Esophagus squamous epithelium (tissue), 4 donors: ENCODE data around the gene B4GALT5.

Experiments
- POLR2A ChIP-seq, 4 donors: fragments of 450-650 bp; IDR thresholded peaks; one replicate each; pipeline ENCODE4 v1.6.1; 2017; ENCODE audit warnings: antibody characterized with exemption in 4 of 4, mild to moderate bottlenecking in 4 of 4, moderate library complexity in 3 of 4
- TF ChIP-seq, protein P1 (sequence below), 6 experiments: fragments of 450-650 bp in 4 of 6; fragments of 200-600 bp in 2 of 6; sonication (generic) in 2 of 6; IDR thresholded peaks; one replicate each; pipeline ENCODE4 v1.5.1; 2016 to 2019; ENCODE audit warnings: antibody characterized with exemption in 6 of 6, mild to moderate bottlenecking in 4 of 6, moderate library complexity in 4 of 6

DNA sequence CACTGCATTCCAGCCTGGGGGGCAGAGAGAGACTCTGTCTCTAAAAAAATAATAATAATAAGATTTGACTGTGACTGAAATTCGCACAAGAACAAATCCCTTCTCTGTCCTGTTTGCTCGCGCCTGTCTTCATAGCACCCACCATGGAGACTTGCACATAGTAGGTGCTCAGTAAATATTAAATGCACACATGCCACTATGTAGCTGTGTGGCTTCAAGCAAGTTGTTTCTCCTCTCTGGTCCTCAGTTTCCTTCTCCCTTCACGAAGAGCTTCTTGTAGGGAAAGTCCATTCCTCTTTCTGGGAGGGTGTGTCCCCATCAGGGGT lies 130.4 kb downstream of the B4GALT5 start:
- TF ChIP-seq, protein P1, sequence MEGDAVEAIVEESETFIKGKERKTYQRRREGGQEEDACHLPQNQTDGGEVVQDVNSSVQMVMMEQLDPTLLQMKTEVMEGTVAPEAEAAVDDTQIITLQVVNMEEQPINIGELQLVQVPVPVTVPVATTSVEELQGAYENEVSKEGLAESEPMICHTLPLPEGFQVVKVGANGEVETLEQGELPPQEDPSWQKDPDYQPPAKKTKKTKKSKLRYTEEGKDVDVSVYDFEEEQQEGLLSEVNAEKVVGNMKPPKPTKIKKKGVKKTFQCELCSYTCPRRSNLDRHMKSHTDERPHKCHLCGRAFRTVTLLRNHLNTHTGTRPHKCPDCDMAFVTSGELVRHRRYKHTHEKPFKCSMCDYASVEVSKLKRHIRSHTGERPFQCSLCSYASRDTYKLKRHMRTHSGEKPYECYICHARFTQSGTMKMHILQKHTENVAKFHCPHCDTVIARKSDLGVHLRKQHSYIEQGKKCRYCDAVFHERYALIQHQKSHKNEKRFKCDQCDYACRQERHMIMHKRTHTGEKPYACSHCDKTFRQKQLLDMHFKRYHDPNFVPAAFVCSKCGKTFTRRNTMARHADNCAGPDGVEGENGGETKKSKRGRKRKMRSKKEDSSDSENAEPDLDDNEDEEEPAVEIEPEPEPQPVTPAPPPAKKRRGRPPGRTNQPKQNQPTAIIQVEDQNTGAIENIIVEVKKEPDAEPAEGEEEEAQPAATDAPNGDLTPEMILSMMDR (IDR thresholded peaks at IDR 0.05) = no peak
- TF ChIP-seq POLR2A (IDR thresholded peaks at IDR 0.05) = no peak
